SU-DHL-6 (cell line): ENCODE results near the gene NBEAL1.

Experiments used
- H2AFZ ChIP-seq: fragments of 200-600 bp; sonication (generic); 2 replicates; pipeline ENCODE4 v1.6.1; 2014; ENCODE audit warnings: low read depth, mild to moderate bottlenecking, moderate library complexity, mixed read lengths, antibody characterized with exemption, low read length; ENCODE audit not compliant: severe bottlenecking
- H3F3A ChIP-seq: fragments of 200-600 bp; shearing (Covaris generic); 2 replicates; pipeline ENCODE4 v1.6.0; 2016; ENCODE audit warnings: antibody characterized with exemption, mild to moderate bottlenecking; ENCODE audit not compliant: insufficient read depth
- H3K27ac ChIP-seq: fragments of 200-600 bp; sonication (generic); 2 replicates; pipeline ENCODE4 v1.5.1; 2016; ENCODE audit warnings: low read depth, mild to moderate bottlenecking, low read length, moderate library complexity, mixed read lengths
- H3K27me3 ChIP-seq: fragments of 200-600 bp; sonication (generic), shearing (Covaris generic); 2 replicates; pipeline ENCODE4 v1.6.0; 2014; ENCODE audit warnings: mild to moderate bottlenecking, low read length
- H3K36me3 ChIP-seq: fragments of 200-600 bp; sonication (generic); 2 replicates; pipeline ENCODE4 v1.6.1; 2014; ENCODE audit warnings: mild to moderate bottlenecking, low read length, mixed read lengths
- H3K4me2 ChIP-seq: fragments of 300-600, 200-600 bp; shearing (Covaris generic), sonication (generic); 2 replicates; pipeline ENCODE4 v1.6.0; 2014; ENCODE audit warnings: low read length, low read depth, mild to moderate bottlenecking; ENCODE audit not compliant: poor library complexity, severe bottlenecking
- H3K4me3 ChIP-seq: fragments of 200-600 bp; sonication (generic); 2 replicates; pipeline ENCODE4 v1.5.1; 2014; ENCODE audit warnings: antibody characterized with exemption, low read length, mild to moderate bottlenecking, mixed read lengths; ENCODE audit not compliant: insufficient read depth, poor library complexity, severe bottlenecking
- H3K79me2 ChIP-seq: fragments of 200-600 bp; sonication (generic); 2 replicates; pipeline ENCODE4 v1.6.1; 2014; ENCODE audit warnings: mild to moderate bottlenecking, low read length, moderate library complexity; ENCODE audit not compliant: insufficient read depth
- H3K9ac ChIP-seq: fragments of 200-600 bp; sonication (generic); 2 replicates; pipeline ENCODE4 v1.7.0; 2014; ENCODE audit warnings: mild to moderate bottlenecking, low read length
- H3K9me2 ChIP-seq: fragments of 200-600 bp; sonication (generic); replicated peaks from 2 replicates; pipeline ENCODE4 v1.6.1; 2014; ENCODE audit warnings: low read length; ENCODE audit not compliant: insufficient read depth
- H3K9me3 ChIP-seq: fragments of 200-600 bp; sonication (generic); 2 replicates; pipeline ENCODE4 v1.6.1; 2014; ENCODE audit warnings: low read length, mixed read lengths; ENCODE audit not compliant: insufficient read depth
- H4K20me1 ChIP-seq: fragments of 200-600 bp; sonication (generic); 2 replicates; pipeline ENCODE4 v1.6.1; 2014; ENCODE audit warnings: low read depth, mild to moderate bottlenecking, antibody characterized with exemption, low read length, moderate library complexity, mixed read lengths
- EZH2phosphoT487 ChIP-seq: fragments of 200-600 bp; sonication (generic), shearing (Covaris generic); conservative IDR thresholded peaks from 2 replicates; pipeline ENCODE4 v1.6.1; 2018; ENCODE audit warnings: mild to moderate bottlenecking, antibody characterized with exemption, low read length, moderate library complexity, mixed read lengths
- TF ChIP-seq, protein P1 (sequence below): fragments of 200-600 bp; sonication (generic); IDR thresholded peaks from one replicate; pipeline ENCODE4 v1.5.1; 2017; ENCODE audit warnings: antibody characterized with exemption, mild to moderate bottlenecking, low read length, moderate library complexity; ENCODE audit not compliant: insufficient read depth, poor library complexity, severe bottlenecking

Gene NBEAL1

DNA sequence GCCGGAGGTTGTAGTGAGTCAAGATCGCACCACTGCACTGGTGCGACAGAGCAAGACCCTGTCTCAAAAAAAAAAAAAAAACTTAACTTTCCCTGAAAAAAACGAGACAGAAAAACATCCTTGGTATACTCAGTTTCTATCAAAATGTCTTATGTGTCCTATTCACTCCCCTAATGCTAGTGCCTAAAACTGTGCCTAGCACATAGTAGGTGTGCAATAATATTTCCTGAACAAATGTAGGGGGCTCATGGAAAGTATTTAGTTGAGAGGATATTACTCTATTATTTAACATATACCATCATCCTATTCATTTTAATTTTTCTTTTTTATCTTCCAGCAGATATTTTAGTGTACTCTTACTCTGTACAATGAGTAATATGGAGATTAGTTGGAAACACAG, 120.4 kb downstream of the NBEAL1 start:
- H3K9me3 ChIP-seq = no peaks in the 10 kb centered on the region
- H3K4me2 ChIP-seq = no peak overlapping the region
- H3K79me2 ChIP-seq = no peaks in the 10 kb centered on the region
- H2AFZ ChIP-seq = no peak overlapping the region
- no peaks in the 10 kb centered on the region; the same call in 1 of the 2 replicates for H3F3A ChIP-seq
- H3K27me3 ChIP-seq = no peaks in the 10 kb centered on the region
- no peaks in the 10 kb centered on the region for H4K20me1 ChIP-seq
- no peaks in the 10 kb centered on the region for H3K36me3 ChIP-seq
- H3K9ac ChIP-seq = no peak overlapping the region
- H3K4me3 ChIP-seq = no peak overlapping the region
- H3K9me2 ChIP-seq = no peaks in the 10 kb centered on the region
- TF ChIP-seq EZH2phosphoT487 = no peak
- TF ChIP-seq, protein P1, sequence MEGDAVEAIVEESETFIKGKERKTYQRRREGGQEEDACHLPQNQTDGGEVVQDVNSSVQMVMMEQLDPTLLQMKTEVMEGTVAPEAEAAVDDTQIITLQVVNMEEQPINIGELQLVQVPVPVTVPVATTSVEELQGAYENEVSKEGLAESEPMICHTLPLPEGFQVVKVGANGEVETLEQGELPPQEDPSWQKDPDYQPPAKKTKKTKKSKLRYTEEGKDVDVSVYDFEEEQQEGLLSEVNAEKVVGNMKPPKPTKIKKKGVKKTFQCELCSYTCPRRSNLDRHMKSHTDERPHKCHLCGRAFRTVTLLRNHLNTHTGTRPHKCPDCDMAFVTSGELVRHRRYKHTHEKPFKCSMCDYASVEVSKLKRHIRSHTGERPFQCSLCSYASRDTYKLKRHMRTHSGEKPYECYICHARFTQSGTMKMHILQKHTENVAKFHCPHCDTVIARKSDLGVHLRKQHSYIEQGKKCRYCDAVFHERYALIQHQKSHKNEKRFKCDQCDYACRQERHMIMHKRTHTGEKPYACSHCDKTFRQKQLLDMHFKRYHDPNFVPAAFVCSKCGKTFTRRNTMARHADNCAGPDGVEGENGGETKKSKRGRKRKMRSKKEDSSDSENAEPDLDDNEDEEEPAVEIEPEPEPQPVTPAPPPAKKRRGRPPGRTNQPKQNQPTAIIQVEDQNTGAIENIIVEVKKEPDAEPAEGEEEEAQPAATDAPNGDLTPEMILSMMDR = no peak
- H3K27ac ChIP-seq = no peak overlapping the region

DNA sequence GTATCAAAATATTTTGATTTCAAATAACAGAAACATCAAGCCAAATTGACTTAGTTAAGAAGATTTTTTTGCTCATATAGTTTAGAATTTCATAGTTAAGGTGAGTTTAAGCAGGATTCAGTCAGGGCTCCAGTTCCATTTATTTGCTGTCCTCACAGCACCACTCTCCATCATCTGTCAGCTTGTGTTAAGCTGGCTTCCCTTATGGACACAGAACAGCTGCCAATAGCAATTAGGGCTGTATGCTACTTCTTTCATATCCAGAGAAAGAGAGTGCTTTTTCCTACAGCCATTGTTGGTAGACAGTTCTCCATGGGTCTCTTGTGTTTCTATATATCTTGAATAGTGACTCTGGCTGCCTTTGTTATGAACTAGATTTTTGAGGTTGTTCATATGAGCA, 128.7 kb downstream of the NBEAL1 start:
- Histone ChIP-seq H3K27ac (no peak overlapping the region), H3K9ac (no peak overlapping the region), H2AFZ (no peak overlapping the region), H3K9me2 (no peaks in the 10 kb centered on the region), H3K4me2 (no peak overlapping the region), H3K9me3 (no peaks in the 10 kb centered on the region), H3F3A (no peaks in the 10 kb centered on the region; the same call in 1 of the 2 replicates), H3K79me2 (no peaks in the 10 kb centered on the region), H3K27me3 (no peaks in the 10 kb centered on the region), H3K36me3 (no peaks in the 10 kb centered on the region), H4K20me1 (no peaks in the 10 kb centered on the region), H3K4me3 (no peak overlapping the region)
- TF ChIP-seq, protein P1 = no peak
- TF ChIP-seq EZH2phosphoT487 = no peak

- Histone ChIP-seq H3K27me3 (no peaks in the 10 kb centered on the region), H3K9ac (no peak overlapping the region), H3K79me2 (no peaks in the 10 kb centered on the region), H3F3A (no peaks in the 10 kb centered on the region; the same call in 1 of the 2 replicates), H3K27ac (no peak overlapping the region), H3K9me3 (no peaks in the 10 kb centered on the region), H3K4me2 (no peak overlapping the region), H3K9me2 (no peaks in the 10 kb centered on the region), H3K4me3 (no peak overlapping the region), H4K20me1 (no peaks in the 10 kb centered on the region), H2AFZ (no peak overlapping the region), H3K36me3 (no peaks in the 10 kb centered on the region)
- no peak for TF ChIP-seq EZH2phosphoT487
- TF ChIP-seq, protein P1 = no peak
Measured at GRCh38 chr2:203149194-203149593, 134.5 kb downstream of the NBEAL1 start.
